NCI-H1417 treated with DMSO at 0.1 percent for 48 hours (cell line): ENCODE measurements around the gene CACNB2.
"Not testable (repeated sequence)": the region's sequence is repeated elsewhere in the genome, so short reads cannot be mapped to it uniquely, and the experiment has no call there.

Experiments used
- DNase-seq: peaks from one replicate; lab custom pipeline; 2025; lab: John Stamatoyannopoulos, UW

The CACNB2 gene

GRCh38 chr10:18145652-18146051 lies 5.4 kb downstream of the CACNB2 start:
- DNase-seq = no peak

GRCh38 chr10:18149196-18149800 lies 9.1 kb downstream of the CACNB2 start:
- DNase-seq = no peak

DNA sequence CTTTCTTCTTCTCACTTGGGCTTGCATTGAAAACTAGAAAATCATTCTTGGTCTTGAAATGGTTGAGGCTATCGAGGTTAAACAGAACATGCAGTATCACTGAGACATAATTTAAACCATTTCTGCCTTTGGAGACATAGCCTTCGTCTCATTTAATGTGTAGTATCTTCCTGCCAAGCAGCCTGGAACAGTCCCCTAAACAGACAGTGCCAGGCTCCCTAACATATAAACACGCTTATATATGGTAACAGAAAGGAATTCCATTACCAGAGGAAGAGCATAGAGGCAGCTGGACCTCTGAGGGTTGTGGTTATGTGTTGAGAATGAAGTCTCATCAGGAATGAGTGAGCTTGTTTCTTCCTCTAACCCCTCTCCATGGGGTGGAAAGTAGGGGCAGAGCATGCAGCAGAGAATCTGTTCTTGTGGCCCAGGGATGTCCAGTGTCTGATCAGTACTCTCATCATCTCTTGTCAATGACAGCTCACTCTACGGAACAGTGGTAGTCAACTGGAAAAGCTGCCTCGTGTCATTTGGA lies 11.2 kb downstream of the CACNB2 start:
- DNase-seq = no peak

DNA sequence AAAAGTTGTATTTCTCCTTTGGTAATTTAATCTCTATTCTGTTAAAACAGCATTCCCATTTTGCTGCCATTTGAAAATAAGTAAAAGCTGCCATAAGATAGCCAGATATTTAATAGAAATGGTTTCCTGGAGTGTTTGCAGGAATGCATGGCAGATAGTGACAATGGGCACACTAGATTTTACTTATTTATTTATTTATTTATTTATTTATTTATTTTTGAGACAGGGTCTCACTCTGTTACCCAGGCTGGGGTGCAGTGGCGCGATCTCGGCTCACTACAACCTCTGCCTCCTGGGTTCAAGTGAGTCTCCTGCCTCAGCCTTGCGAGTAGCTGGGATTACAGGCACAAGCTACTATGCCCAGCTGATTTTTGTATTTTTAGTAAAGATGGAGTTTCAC lies 13.2 kb downstream of the CACNB2 start:
- not testable (repeated sequence) for DNase-seq

DNA sequence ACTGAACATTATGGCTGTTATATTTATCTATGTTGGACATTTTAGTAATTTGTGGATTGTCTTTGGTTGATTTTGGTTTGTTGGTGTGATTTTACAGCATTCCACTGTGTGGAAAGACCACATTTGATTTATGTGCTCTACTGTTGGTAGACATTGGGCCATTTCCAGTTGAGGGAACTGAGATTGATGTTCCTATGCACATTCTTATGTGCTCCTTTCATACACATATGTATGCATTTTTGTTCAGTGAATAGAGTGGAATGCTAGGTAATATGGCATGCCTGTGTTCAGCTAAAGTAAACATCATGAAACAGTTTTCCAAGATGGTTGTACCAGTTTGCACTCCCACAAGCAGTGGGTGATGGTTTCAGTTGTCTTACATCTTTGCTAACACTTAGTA lies 15.1 kb downstream of the CACNB2 start:
- no peak for DNase-seq

DNA sequence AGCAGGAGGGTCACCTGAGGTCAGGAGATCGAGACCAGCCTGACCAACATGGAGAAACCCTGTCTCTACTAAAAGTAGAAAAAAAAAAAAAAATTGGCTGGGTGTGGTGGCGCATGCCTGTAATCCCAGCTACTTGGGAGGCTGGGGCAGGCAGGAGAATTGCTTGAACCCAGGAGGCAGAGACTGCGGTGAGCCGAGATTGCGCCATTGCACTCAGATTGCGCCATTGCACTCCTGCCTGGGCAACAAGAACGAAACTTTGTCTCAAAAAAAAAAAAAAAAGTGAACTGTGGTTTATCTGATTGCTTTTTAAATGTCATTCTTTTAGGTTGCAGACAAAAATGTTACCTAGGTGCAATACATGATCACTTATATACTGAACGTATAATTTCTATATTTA lies 16.6 kb downstream of the CACNB2 start:
- not testable (repeated sequence) for DNase-seq

- DNase-seq = no peak
Observed at GRCh38 chr10:18157881-18158280, 17.7 kb downstream of the CACNB2 start.

GRCh38 chr10:18158773-18159265 lies 18.6 kb downstream of the CACNB2 start:
- no peak for DNase-seq

GRCh38 chr10:18159557-18159956 lies 19.3 kb downstream of the CACNB2 start:
- DNase-seq = no peak

GRCh38 chr10:18162021-18162627 lies 21.9 kb downstream of the CACNB2 start:
- DNase-seq = no peak

- no peak for DNase-seq
Observed at GRCh38 chr10:18164093-18164492, 23.9 kb downstream of the CACNB2 start.

DNA sequence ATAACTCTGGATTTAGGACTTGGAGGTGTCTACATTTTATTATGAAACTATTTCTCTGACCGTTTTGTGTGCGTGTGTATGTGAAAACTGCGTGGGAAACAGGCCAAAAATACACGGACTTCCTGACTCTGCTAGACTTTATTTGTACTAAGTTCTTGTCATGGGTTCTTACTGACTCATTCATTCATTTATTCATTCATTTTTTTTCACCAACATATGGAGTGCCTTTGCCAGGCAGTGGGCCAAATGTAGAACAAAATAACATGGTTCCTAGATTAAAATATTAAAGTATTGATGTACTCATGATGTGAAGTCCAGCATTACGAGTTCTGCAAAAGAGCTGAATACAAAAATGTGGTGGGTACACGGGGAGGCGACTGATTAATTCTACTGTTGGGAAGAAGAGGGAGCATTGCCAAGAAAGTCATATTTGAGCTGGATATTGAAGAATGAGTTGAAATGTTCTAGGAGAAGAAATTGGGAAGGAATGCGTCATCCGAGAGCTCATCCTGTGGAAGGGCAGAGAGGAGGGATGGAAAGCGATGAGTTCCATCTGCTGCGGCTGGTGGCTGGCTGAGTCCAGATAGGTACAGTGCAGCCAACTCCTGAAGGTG lies 24.6 kb downstream of the CACNB2 start:
- DNase-seq = no peak

- DNase-seq = no peak
Observed at GRCh38 chr10:18178854-18179483, 38.7 kb downstream of the CACNB2 start.

DNA sequence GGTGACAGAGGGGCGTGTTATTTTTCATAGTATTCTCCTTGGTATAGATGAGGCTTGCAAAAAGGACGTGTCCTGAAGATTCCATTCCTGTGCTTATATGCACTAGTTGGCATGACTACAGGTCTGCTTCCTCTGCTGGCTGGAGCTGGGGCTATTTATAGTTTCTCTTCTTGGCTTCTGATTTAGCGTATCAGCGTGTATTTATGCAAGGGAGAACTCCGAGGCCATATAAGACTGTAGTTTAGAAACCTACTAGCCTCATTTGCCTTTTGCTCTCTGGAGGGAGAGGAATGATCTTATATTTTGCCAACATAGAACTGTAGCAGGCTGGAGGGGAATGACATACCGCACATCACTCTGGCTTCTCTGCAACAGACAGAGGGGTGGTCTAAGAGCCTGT lies 39.7 kb downstream of the CACNB2 start:
- no peak for DNase-seq

DNA sequence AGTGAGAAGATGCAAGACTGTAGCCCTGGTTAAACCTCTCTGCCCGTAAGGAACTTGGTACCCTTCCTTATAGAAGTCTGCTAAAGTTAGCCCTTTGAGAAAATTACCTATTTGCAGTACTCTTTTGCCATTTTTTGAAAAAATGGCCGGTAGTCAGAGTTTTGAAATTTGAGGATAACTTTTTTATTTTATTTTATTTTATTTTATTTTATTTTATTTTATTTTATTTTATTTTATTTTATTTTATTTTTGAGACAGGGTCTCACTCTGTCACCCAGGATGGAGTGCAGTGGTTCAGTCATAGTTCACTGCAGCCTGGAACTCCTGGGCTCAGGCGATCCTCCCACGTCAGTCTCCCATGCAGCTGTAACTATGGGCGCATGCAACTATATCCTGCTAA lies 41.2 kb downstream of the CACNB2 start:
- DNase-seq = not testable (repeated sequence)

DNA sequence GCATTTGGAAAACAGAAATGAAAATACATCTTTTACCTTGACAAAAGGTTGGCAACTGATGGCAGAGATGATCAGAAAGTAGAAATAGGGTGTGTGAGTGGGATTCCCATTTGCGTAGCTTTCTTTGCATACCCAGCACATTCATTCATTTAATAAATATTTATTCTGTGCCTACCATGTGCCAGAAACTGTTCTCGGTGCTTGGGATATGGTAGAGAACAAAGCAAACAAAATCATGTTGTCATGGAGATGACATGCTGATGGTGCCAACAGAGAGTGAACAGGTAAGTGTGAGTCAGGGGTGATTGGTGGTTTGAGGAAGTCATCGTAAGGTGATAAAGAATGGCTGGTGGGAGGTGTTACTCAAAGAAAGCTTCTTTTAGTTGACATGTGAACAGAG lies 45.4 kb downstream of the CACNB2 start:
- DNase-seq = no peak

DNA sequence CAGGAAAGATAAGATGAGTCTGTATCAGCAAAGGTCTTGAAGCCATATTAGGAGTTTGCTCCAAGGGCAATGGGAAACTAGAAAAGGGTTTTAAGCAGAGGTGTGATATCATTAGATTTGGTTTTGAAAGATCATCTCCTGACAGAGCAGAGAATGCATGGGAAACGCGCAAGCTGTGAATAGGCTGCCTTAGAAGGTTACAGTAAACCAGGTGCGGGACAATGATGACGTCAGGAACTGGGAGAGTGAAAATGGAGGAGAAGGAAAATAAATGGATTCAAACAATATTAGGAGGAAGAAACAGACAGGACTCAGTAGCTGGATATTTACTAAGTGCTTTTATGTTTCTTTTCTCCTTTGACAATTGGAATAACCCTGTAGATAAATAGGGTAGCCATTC lies 50.6 kb downstream of the CACNB2 start:
- no peak for DNase-seq

DNA sequence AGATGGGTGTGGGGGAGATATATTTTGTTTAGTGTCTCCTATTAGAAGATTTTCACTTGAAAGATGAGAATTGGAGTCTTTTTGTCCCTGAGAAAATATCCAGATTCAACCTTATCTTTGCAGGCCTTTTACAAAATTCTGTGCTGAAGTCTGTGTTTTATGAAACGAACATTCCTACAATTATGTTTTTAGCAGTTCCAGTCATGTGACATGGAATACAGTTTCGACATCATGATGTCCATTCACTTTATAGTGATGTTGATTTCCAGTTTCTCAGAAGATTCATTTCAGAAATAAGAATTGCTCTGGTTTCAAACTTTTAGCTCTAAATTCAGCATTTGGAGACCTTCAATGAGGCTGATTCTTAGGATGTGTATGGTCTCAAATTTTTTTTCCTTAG lies 54.4 kb downstream of the CACNB2 start:
- DNase-seq = no peak

- no peak for DNase-seq
Observed at GRCh38 chr10:18195060-18195799, 55.0 kb downstream of the CACNB2 start.

GRCh38 chr10:18196806-18197550 lies 56.8 kb downstream of the CACNB2 start:
- no peak for DNase-seq

DNA sequence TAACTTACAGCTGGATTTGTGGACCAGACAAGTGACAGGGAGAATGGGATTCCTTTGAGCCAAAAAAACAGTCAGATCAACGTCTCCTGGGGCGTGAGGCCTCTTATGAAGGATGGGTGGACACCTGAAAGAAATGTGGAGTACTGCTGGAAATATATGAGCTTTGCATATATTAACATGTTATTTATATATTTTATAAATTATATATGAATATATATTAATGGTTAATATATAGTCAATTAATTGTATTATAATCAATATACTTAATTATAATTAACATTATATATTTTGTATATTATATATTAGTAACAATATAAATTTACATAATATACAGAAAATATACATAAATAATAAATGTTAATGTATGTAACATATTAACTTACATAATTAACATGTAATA lies 57.5 kb downstream of the CACNB2 start:
- no peak for DNase-seq
